GM19395 (cell line): ENCODE measurements around the gene MRPL4.
"Not testable (repeated sequence)": the region's sequence is repeated elsewhere in the genome, so short reads cannot be mapped to it uniquely, and the experiment has no call there.

ENCODE experiments used
- ATAC-seq: cut with Tn5 transposase; IDR thresholded peaks from one replicate; pipeline ENCODE4 v1.9.1; 2021; ENCODE audit warnings: mild to moderate bottlenecking, moderate library complexity; ENCODE audit not compliant: unreplicated experiment

MRPL4 gene

GRCh38 chr19:10260141-10260584 lies 8.1 kb downstream of the MRPL4 start:
- ATAC-seq, result no peak

- ATAC-seq, result no peak
Observed at GRCh38 chr19:10262771-10263170, 10.8 kb downstream of the MRPL4 start.

- no peak for ATAC-seq
Observed at GRCh38 chr19:10266706-10267105, 14.7 kb downstream of the MRPL4 start.

- no peak for ATAC-seq
Observed at GRCh38 chr19:10268071-10268470, 16.1 kb downstream of the MRPL4 start.

GRCh38 chr19:10269333-10270179 lies 17.5 kb downstream of the MRPL4 start:
- ATAC-seq, result no peak

GRCh38 chr19:10270180-10270615 lies 18.2 kb downstream of the MRPL4 start:
- no peak for ATAC-seq

- no peak for ATAC-seq
Observed at GRCh38 chr19:10270616-10271394, 18.8 kb downstream of the MRPL4 start, which contains the start of gene ICAM1. Gene ICAM1 (plus strand): TSS chr19:10271120. CDS start chr19:10271160, 40 bp downstream.

GRCh38 chr19:10271543-10272086 lies 19.6 kb downstream of the MRPL4 start:
- ATAC-seq, result no peak

- no peak for ATAC-seq
Observed at GRCh38 chr19:10274589-10274988, 22.6 kb downstream of the MRPL4 start.

- no peak for ATAC-seq
Observed at GRCh38 chr19:10277795-10278589, 26.0 kb downstream of the MRPL4 start.

GRCh38 chr19:10278935-10279334 lies 26.9 kb downstream of the MRPL4 start:
- no peak for ATAC-seq

- ATAC-seq, result no peak
Observed at GRCh38 chr19:10279737-10280442, 27.9 kb downstream of the MRPL4 start.

- ATAC-seq, result not testable (repeated sequence)
Observed at GRCh38 chr19:10282043-10282442, 30.0 kb downstream of the MRPL4 start.

GRCh38 chr19:10283301-10284064 lies 31.5 kb downstream of the MRPL4 start:
- no peak for ATAC-seq

GRCh38 chr19:10284065-10284959 lies 32.3 kb downstream of the MRPL4 start:
- ATAC-seq, result no peak

GRCh38 chr19:10284960-10285278 lies 32.9 kb downstream of the MRPL4 start:
- no peak for ATAC-seq

GRCh38 chr19:10285393-10285792 lies 33.4 kb downstream of the MRPL4 start:
- no peak for ATAC-seq
